ENCODE measurements around the gene GLOD4. TPM values are rescaled to one million over a fixed set of nuclear protein-coding genes. Genes with fewer than 3 reads are reported as not detected.

The GLOD4 gene
- total RNA-seq, 1 donor from 2014 or later: 62.2 TPM

DNA sequence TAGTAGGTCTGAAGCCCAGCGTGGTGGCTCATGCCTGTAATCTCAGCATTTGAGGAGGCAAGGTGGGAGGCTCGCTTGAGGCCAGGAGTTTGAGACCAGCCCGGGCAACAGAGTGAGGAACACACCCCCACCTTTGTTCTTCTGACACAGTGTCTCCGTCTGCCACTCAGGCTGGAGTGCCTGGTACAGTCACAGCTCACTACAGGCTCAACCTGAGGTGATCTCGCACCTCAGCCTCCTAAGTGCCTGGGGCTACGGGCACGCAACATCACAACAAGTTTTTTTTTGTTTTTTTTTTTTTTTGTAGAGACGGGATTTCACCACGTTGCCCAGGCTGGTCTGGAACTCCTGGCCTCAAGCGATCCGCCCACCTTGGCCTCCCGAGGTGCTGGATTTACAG lies 56.3 kb downstream of the GLOD4 start:
- TF ChIP-seq, protein P1, sequence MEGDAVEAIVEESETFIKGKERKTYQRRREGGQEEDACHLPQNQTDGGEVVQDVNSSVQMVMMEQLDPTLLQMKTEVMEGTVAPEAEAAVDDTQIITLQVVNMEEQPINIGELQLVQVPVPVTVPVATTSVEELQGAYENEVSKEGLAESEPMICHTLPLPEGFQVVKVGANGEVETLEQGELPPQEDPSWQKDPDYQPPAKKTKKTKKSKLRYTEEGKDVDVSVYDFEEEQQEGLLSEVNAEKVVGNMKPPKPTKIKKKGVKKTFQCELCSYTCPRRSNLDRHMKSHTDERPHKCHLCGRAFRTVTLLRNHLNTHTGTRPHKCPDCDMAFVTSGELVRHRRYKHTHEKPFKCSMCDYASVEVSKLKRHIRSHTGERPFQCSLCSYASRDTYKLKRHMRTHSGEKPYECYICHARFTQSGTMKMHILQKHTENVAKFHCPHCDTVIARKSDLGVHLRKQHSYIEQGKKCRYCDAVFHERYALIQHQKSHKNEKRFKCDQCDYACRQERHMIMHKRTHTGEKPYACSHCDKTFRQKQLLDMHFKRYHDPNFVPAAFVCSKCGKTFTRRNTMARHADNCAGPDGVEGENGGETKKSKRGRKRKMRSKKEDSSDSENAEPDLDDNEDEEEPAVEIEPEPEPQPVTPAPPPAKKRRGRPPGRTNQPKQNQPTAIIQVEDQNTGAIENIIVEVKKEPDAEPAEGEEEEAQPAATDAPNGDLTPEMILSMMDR (conservative IDR thresholded peaks at IDR 0.05; ENCODE audit: low read depth, low read length): no peak
- no peak for DNase-seq (ENCODE audit: low read depth)
- H3K4me3 ChIP-seq (ENCODE audit: low read depth, low read length): no peak overlapping the region

DNA sequence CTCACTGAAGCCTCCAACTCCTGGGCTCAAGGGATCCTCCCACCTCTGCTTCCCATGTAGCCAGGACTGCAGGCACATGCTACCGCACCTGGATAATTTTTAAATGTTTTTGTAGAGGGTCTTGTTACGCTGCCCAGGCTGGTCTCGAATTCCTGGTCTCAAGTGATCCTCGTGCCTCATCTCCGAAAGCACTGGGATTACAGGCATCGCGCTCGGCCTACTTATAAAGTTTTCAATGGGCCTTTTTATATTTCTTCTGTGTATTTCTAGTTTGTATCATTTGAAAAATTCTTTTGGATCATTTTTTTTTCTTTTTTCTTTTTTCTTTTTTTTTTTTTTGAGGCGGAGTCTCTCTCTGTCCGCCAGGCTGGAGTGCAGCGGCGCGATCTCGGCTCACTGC lies 57.0 kb downstream of the GLOD4 start:
- no peak for DNase-seq (ENCODE audit: low read depth)
- TF ChIP-seq, protein P1 (conservative IDR thresholded peaks at IDR 0.05; ENCODE audit: low read depth, low read length): no peak
- H3K4me3 ChIP-seq (ENCODE audit: low read depth, low read length): no peak overlapping the region

DNA sequence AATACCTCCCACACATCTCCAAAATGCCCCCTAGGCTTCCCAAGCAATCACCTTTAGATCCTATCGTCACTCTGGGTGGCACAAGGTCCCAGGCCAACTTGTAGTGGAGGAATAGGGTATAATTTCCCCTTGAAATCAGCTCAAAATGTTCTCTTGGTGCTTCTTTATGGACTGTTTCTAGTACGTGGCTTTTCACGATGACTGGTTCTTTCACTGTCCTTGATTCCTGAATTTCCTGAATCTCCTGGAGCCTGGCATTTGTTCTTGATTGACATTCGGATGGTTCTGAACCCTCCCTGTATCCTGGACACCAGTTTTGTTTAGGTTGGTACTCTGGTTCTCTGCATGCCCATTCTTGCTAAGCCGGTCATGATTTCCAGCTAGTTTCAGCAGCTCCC lies 60.5 kb downstream of the GLOD4 start:
- DNase-seq (ENCODE audit: low read depth): no peak
- H3K4me3 ChIP-seq (ENCODE audit: low read depth, low read length): no peak overlapping the region
- TF ChIP-seq, protein P1 (conservative IDR thresholded peaks at IDR 0.05; ENCODE audit: low read depth, low read length): no peak

DNA sequence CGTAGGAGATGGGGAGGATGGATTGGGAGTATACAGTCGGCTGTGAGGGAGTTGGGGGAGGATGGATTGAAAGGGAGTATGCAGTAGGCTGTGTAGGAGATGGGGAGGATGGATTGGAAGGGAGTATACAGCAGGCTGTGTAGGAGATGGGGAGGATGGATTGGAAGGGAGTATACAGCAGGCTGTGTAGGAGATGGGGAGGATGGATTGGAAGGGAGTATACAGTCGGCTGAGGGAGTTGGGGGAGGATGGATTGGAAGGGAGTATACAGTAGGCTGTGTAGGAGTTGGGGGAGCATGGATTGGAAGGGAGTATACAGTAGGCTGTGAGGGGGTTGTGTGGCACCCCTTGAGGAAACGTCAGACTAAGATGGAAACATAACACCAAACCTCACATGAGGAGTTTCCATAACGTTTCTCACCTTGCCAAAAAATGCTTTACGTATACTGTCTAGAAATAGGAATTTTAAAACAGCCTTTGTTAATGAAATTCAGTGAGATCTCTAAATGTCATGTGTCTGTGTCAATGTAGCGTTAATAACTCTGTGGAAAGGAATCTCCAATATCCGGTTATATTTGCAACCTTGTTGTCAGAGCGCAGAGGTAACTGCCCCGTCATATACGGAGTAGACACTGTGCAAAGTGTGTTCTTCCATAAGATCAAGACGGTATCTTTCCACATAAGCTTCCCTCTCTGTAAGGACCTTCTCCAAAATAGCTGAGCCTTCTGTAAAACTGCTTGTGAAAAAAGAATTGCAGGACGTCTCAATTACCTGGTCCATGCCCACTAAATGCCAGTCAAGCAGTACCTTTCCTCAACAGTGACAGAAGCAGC lies 61.2 kb downstream of the GLOD4 start:
- DNase-seq (ENCODE audit: low read depth): no peak
- H3K4me3 ChIP-seq (ENCODE audit: low read depth, low read length): no peak overlapping the region
- TF ChIP-seq, protein P1 (conservative IDR thresholded peaks at IDR 0.05; ENCODE audit: low read depth, low read length): no peak

DNA sequence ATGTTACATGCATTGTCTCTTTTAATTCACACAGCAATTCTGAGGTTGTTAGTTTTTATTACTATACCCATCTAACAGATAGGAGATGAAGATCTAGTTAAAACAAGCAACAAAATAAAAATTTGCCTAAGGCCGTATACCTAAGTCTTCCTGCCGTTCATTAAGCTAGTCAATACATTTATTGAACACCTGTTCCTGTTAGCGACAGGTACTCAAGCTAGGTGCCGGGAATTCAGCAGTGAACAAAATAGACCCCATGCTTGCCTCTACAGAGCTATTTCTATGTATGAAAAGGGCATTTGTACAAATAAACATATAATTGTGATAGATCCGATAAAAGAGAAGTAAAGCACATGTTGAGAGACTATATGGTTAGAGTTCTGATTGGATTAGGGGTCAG lies 64.0 kb downstream of the GLOD4 start:
- H3K4me3 ChIP-seq (ENCODE audit: low read depth, low read length): no peak overlapping the region
- DNase-seq (ENCODE audit: low read depth): no peak
- TF ChIP-seq, protein P1 (conservative IDR thresholded peaks at IDR 0.05; ENCODE audit: low read depth, low read length): no peak

Other genes with a start within 250 kb of the GLOD4 start
- gene VPS53, start 67.4 kb downstream of the GLOD4 start, total RNA-seq: 17.4 and 18.4 TPM in 2 replicates
- 35.6 and 46.0 TPM in 2 replicates for gene TLCD3A, start 49.7 kb downstream of the GLOD4 start, total RNA-seq
- gene GEMIN4, start 30.0 kb downstream of the GLOD4 start, total RNA-seq: 19.0 and 40.9 TPM in 2 replicates
- 18.5 and 33.0 TPM in 2 replicates for gene MRM3, start 73 bp upstream of the GLOD4 start, total RNA-seq
- 31.1 and 36.8 TPM in 2 replicates for gene NXN, start 197.5 kb upstream of the GLOD4 start, total RNA-seq
- gene TIMM22, start 214.8 kb upstream of the GLOD4 start, total RNA-seq: 18.7 and 21.8 TPM in 2 replicates